Measurements from ENCODE around the gene IL18RAP.

The IL18RAP gene

DNA sequence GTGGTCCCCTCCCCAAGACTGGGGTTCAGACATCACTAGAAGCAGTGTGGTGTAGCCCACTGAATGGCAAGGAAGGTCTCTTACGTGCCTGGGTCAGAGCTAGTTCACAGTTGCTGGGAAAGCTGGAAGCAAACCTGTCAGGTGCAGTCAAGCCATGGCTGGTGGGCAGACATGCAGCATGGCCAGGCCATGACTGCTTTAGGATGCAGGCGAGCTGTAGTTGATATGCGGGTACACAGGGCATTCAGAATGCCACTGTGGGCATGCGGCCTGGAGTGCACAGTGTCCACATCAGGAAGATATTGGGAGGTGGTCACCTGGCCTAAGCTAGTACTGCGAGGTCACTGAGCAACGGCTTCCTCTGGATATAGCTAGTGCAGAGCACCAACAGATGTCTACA is 38.2 kb downstream of the IL18RAP start:
- no peak for DNase-seq

DNA sequence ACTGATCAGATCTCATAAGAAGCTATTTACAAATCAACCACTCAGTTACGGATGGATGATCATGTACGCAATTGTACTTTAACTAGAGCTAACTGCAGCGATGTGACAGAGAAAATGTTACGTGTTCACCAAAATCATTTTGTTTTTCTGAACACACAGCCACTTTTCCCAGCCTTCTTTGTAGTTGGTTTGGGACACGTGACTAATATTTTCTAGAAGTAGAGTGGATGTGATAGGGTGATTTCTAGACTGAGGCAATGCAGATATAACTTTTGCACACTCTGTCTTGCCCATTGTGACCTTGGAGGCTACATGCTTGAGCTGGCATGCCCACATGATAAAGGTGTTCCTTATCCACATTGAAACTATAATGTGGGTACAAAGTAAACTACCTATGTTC is 40.2 kb downstream of the IL18RAP start:
- DNase-seq, result no peak

DNA sequence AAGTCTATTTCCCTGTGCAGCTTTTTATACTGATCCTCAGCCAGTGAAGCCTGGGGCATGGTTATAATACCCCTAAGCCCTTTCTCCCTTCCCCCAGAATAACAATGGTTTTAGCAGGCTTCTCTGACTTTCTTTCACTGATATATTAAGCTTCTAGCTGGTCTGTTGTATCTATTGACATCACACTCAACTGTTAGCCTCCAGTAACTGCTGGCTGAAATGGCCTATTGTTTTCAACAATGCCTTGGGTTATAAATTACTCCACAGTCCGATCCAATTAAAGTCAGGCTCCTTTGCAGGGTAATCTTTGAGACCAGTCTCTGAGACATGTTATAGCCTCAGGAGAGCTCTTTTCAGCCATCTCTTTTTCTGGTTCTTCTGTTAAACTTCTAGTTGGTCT is 47.2 kb downstream of the IL18RAP start:
- DNase-seq, result no peak

DNA sequence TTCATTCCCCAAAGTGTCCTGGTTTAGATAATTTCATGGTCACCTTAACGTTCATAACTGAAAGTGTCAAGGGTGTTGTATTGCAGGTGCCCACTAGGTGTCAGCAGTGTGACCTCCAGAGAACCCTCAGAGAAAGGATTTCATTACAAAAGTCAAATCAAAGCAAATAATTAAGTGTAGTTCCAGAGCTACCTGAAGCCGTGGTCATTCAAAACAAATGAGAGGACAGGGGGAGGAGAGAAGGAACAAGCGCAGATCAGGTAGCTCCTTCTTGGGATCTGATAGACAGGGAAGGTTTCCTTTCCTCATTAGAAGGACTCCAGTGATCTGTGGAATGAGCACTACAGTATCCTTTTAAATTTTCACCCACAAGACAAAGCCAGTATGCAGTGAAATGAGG is 50.1 kb downstream of the IL18RAP start, which contains the start of gene SLC9A4:
TSS of gene SLC9A4 (plus strand) at position 207 of the 400 bp plus-strand sequence. CDS start 534 bp downstream, outside the sequence.
- peak; percentile 44 for DNase-seq

DNA sequence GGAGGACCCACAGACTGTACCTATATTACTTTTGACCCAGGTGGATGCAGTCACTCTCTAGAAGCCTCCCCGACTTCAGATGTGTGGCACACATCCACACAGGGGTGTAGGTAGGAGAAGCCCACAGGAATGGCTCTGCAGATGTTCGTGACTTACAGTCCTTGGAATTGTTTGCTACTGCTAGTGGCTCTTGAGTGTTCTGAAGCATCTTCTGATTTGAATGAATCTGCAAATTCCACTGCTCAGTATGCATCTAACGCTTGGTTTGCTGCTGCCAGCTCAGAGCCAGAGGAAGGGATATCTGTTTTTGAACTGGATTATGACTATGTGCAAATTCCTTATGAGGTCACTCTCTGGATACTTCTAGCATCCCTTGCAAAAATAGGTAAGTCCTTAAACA is 50.7 kb downstream of the IL18RAP start:
- no peak for DNase-seq

DNA sequence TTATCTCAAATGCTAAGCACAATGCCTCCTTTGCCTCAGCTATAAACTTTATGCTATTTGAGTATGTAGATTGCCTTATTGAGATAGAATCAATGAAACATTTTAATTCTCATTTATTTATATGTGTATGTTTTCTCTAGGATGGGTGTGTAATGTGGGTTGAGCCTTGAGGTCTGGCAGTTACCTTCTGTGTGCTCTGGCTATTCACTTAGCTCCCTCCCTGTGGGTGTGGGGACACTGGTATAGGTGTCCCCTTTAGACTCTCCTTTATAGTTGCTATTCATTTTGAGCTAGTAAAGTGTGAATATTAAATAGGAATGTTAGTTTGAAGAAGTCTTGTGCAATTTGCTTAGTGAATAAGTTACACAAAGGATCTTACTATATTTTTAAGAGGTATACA is 51.8 kb downstream of the IL18RAP start:
- no peak for DNase-seq

DNA sequence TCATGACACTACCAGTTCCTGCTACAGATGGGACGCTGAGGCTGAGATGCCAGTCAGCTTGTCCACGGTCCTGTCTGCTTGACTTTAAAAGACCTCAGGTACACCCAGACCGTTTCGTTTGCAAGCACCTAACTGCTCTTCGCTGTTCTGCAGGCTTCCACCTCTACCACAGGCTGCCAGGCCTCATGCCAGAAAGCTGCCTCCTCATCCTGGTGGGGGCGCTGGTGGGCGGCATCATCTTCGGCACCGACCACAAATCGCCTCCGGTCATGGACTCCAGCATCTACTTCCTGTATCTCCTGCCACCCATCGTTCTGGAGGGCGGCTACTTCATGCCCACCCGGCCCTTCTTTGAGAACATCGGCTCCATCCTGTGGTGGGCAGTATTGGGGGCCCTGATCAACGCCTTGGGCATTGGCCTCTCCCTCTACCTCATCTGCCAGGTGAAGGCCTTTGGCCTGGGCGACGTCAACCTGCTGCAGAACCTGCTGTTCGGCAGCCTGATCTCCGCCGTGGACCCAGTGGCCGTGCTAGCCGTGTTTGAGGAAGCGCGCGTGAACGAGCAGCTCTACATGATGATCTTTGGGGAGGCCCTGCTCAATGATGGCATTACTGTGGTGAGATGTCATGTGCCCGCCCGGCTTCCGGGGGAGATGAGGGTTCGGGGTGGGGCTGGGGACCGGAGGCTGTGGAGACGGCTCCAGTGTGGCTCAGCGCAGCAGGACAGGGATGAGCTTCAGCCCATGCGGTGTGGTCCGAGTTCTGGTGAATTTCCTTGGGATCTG is 55.9 kb downstream of the IL18RAP start:
- no peak for DNase-seq

DNA sequence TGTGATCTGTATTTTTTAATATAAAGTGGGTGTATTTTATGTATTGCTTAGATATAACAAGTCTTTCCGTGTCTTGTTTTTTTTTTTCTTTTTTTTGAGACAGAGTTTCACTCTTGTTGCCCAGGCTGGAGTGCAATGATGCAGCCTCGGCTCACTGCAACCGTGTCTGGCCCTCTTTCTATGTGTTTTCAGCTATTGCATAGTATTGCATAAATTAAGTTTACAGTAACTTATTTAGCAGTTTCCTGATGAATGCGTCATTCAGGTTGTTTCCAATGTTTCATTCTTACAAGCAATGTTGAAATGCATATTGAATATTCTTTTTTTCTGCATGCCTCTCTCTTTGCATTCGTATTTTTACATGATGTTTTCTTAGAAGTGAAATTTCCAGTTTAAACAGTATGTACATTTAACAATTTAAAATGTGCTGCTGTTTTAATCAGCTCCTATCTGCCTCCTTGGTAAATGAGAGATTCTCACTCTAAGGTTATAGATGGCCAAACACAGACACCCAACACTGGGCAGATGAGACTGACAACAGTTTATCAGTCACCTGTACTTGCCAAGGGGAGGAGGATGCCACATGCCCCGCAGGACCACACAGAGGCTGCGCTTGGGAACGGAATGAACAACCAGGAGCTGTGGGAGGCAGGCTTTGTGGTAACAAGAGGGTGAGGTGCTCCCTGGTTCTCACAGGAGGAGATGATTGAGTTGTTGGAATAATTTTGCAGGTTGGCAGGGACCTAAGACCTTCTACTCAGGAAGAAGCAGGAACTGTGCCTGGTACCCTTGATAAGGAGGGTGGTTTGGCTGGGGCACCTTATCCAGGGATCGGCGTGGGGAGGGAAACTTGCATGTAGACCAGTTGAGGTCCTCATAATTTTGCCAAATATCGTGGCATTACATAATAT is 57.6 kb downstream of the IL18RAP start:
- no peak for DNase-seq

DNA sequence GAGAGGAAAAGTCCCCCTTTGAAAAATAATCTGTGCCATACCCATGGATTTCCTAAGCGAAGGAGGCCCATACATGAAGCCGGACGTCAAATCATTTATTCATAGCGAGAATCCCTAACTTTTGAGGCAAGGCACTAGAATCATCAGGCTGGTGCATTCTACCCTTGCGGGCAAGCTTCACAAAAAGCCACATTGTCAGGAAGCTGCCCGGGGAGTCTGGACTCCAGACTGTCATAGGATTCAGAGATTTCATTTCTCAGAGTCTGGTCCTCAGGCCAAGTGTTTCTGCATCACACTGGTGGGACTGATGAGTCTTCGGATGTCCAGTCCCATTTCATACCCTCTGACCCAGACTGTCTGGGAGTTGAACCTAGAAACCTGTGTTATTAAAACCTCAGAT is 59.0 kb downstream of the IL18RAP start:
- no peak for DNase-seq

DNA sequence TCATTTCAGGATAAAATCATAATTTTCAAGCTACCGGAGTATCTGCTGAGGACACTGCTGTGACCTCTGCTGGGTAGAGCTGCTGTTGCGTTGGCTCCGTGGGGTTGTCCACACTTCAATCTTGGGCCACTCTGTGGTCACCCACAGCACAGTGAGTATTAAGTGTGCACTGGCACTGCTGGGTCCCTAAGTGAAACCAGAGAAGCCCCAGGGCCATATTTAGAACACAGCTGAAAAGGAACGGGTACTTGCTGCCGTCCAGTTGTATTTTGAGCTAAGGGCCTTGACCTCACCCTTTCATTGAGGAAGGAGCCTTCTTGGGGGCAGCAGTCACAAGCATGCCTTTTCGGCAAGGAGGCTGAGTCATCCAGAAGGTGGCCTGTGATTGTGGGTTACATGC is 60.1 kb downstream of the IL18RAP start:
- DNase-seq, result no peak

DNA sequence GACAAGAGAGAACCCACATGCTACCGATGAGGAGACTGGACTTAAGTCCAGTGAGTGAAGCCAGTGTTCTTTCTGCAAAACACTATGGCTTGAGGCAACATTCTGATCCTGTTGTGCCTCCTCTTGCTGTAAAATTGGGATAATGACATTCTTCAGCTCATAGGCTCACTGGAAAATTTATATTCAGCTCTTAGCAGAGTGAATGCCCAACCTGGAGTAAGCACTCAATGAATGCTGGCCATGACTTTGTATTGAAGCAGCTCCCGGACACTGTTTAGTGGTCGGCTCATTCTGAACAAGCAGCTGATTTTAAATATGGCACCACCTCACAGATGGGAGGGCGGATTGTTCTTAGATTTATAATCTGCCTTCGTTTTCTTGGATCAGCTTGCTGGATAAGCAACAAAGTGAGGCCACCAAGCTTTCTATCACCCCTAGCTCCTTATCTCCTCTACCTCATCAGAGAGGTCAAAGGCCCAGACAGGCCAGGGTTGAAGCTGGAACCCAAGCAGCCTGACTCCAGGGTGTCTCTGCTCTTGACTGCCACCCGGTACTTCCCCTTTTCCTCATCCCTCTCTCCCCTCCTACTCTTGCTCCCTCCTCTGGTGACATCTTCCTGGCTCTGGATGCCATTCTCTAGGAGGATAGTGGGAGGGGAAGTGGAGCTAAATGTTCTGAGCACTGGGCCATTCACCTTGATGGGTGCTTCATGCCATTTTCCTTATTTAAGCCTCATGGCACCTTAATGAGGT is 61.5 kb downstream of the IL18RAP start:
- no peak for DNase-seq

DNA sequence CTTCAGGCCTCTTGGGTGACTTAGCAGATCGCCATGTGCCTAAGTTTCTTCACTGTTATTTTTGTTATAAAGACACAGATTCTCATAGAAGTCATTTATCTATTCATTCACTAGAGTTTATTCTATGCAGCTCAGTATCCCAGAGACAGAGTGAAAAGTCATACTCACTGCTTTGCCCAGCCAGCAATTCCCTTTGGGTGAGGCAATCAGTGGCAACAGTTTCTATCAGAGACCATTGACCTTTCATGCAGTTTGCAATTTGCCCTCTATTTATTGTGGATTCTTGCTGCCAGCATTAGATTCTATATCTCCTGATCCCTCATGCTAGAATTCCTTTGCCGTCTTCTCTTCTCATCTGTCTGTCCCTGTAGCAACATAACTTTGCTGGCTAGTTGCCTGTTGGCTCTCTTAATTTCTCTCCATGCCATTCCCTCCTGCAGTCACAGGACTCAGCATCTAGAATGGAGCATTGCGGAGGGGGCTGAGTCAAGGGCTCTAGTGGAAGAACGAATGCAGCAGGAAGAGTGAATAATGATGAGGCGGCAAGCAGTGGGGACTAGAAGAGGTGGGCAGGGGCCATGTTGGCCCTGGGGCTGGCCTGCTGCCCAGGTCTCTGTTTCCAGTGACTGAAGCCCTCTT is 62.3 kb downstream of the IL18RAP start:
- no peak for DNase-seq

DNA sequence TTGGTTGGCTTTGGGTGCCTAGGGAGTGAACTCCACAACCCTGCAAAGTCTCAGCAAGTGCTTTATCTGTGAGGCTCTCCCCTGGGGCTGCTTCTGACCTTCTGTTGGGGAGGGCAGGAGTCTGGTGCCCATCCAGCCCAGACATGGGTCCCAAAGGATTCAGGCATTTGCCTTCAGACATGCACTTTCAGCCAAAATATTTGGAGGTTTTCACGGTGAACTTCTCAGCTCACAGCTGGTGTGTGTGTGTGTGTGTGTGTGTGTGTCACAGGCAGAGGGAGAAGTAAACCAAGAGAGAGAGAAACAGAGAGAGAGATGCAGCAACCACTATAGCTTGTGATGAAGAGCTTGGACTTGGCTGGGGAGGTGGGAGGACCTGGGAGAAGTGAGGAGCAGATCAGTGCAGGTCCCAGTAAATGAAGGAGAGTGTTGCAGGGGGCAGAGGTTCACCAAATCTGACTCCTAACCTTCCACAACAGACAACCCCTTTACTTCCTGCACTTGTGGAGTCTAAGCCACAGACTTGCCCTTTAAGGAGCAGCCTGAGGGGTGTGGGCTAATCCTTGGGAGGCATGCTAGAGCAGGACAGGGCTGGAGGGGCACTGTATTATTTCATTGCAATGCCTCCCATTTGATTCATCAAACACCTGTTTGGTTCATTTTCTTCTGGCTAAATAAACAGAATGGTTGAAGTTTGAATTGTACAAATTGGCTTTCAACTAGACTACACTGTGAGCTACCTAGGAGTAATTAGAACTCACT is 64.2 kb downstream of the IL18RAP start:
- no peak for DNase-seq

DNA sequence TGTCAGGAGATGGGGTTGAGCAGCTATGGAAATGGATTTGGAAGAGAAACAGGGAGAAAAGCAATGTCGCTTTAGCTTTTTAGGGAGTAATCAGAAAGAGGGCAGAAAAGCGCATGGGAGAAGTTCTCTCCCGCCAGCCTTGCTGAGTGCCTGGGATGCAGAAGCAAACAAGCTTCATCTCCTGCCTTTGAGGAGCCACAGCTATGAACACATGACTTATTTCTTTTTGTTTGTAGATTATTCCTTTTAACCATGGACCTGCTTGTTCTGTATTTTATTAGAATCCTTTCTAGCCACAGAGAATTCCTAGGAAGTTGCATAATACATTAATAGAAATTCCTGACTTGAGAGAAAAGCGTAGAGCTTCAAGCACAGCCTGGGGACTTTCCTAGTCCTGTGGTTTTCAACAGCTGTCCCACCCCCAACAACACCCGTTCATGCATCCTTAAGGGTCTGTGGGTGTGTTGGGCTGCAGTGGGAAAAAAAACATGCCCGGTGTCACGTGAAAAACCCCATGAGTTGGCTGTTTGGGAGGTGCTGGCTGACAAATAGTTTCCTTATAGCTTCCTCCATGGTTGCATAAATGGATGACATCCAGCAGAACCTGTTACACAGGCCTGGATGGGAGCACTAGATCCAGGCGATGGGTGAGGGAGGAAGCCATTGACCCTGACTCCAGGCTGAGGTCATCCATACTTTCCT is 65.0 kb downstream of the IL18RAP start:
- no peak for DNase-seq

DNA sequence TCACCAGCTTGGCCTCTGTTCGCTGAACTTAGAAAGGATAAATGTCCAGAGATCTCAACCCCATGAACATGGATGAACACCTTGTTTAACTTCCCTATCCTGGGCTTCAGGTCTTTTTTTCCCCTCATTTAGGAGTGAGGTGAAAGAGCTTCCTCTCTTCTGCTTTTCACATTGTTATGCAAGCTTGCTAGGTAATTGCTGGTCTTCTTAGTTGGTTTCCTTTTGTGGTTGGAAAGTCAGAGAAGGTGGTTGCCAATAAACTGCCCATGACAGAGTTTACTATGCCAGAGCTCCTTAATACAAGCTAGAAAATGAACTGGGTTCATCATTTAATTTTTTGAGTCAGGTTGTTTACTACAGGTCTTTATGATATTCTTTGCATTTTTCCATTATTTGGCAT is 66.7 kb downstream of the IL18RAP start:
- DNase-seq, result no peak

DNA sequence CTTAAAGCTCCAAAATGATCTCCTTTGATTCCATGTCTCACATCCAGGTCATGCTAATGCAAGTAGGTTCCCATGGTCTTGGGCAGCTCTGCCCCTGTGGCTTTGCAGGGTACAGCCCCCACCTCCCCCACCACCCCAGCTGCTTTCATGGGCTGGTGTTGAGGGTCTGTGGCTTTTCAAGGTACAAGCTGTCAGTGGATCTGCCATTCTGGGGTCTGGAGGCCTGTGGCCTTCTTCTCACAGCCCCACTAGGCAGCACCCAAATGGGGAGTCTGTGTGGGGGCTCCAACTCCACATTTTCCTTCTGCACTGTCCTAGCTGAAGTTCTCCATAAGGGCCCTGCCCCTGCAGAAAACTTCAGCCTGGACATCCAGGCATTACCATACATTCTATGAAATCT is 69.0 kb downstream of the IL18RAP start:
- DNase-seq, result no peak

DNA sequence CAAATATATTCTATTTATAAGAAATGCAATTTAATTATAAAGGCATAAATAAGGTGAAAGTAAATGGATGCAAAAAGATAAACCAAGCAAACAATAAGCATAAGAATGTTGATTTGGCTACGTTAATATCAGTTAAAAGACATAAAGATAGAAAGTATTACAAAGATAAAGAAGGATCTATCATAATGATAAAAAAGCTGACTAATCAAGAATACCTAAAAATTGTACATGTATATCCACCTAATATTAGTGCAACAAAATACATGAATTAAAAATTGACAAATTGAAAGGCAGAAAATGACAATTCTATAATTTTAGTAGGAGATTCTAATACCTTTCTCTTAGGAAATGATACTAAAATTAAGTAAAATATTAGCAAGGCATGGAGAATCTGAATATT is 71.6 kb downstream of the IL18RAP start:
- no peak for DNase-seq

DNA sequence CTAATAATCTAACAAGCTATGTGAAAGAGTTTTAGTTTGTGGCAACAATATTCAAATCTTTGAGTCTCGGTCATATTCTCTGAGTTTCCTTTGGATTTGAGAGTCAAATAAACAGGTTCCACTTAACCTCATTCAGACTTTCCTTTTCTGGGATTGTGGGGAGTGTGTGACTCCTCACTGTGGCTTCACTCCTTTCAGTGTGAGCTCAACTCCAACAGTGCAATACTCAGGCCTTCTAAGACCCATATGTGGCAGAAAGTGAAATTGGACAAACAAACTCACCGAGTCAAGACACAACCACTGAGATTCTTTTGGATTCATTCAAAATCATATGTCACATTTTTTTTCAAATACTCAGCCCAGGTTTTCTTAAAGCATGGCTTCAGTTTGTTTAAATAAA is 75.5 kb downstream of the IL18RAP start:
- no peak for DNase-seq

DNA sequence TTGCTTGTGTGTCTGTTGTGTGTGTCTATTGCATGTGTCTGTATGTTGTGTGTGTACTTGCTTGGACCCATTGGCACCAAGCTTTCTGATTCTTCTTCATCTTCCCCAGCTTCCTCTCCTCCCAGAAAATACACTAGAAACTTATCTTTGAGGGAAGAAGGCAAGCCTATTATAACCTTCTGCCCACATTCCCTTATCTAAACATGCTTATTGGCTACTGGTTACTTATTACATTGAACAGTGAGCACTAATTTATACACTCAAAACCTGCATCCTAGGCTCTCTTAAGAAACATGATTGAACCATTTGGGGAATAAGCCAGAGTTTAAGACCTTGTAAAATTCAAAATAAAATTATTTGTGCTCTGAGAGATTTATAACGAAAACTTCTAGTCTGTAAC is 76.6 kb downstream of the IL18RAP start:
- no peak for DNase-seq

Measured in retina (tissue), 1 donor.